ENCODE results near the gene LARP4B.

- TF ChIP-seq GATA3 (IDR thresholded peaks at IDR 0.05; ENCODE audit: low read depth, low read length) (no peak), GATA2 (IDR thresholded peaks at IDR 0.05; ENCODE audit: low read depth, low read length) (no peak)
Measured at GRCh38 chr10:806451-807162, 124.9 kb downstream of the LARP4B start.
